Measurements from ENCODE around the gene PDE4C. TPM values are rescaled to one million over a fixed set of nuclear protein-coding genes. Genes with fewer than 3 reads are reported as not detected.

Gene PDE4C
- total RNA-seq, 2 donors from 2014 or later: 0.27 to 1.6 TPM

GRCh38 chr19:18208098-18208951, 17.9 kb downstream of the PDE4C start:
- Histone ChIP-seq H3K27ac (no peak overlapping the region), H3K27me3 (replicated peaks; ENCODE audit: insufficient read depth) (no peaks in the 10 kb centered on the region), H3K4me1 (replicated peaks) (no peaks in the 10 kb centered on the region), H3K36me3 (no peaks in the 10 kb centered on the region), H3K9me3 (no peaks in the 10 kb centered on the region), H3K4me3 (no peak overlapping the region)
- 15% methylated on average over 30 of the region's 32 CpGs for WGBS
- TF ChIP-seq CTCF (IDR thresholded peaks at IDR 0.05) (peak; percentile 15 to 48 (median 26)), POLR2A (IDR thresholded peaks at IDR 0.05) (no peak)
- no peak for DNase-seq (ENCODE audit: low spot score)
- intact Hi-C loops (cut with DNase I): loop anchor here (2.0 to 10.0 kb wide), 2 partner anchors 40 to 206 kb away; partner anchors contain the start of gene SSBP4

GRCh38 chr19:18206018-18206417, 20.2 kb downstream of the PDE4C start:
- no peak for DNase-seq (ENCODE audit: low spot score)
- H3K9me3 ChIP-seq: no peaks in the 10 kb centered on the region
- H3K36me3 ChIP-seq: no peaks in the 10 kb centered on the region
- 94% methylated on average over 12 of the region's 12 CpGs for WGBS
- H3K4me3 ChIP-seq: no peak overlapping the region
- no peak for TF ChIP-seq POLR2AphosphoS5 (IDR thresholded peaks at IDR 0.05)
- TF ChIP-seq CTCF (IDR thresholded peaks at IDR 0.05): no peak
- no peak for TF ChIP-seq POLR2A (IDR thresholded peaks at IDR 0.05)
- H3K27me3 ChIP-seq (replicated peaks; ENCODE audit: insufficient read depth): no peaks in the 10 kb centered on the region
- H3K4me1 ChIP-seq (replicated peaks): peaks cover 5% of the 10 kb centered on the region
- H3K27ac ChIP-seq: peak overlapping the region in 1 of 2 donors; percentile 95
- intact Hi-C loops (cut with DNase I): loop anchor here (10.0 kb wide), 1 partner anchor 209 kb away; the partner anchor contains the start of gene SSBP4

- peaks cover 5% of the 10 kb centered on the region for H3K4me1 ChIP-seq (replicated peaks)
- H3K4me3 ChIP-seq: peak overlapping the region; percentile 40 to 49
- DNase-seq (ENCODE audit: low spot score): peak; percentile 67
- peak overlapping the region; percentile 95 to 96 for H3K27ac ChIP-seq
- no peaks in the 10 kb centered on the region for H3K27me3 ChIP-seq (replicated peaks; ENCODE audit: insufficient read depth)
- 22% methylated on average over 36 of the region's 36 CpGs for WGBS
- H3K36me3 ChIP-seq: no peaks in the 10 kb centered on the region
- TF ChIP-seq POLR2A (IDR thresholded peaks at IDR 0.05) (peak; percentile 62), CTCF (IDR thresholded peaks at IDR 0.05) (no peak), POLR2AphosphoS5 (IDR thresholded peaks at IDR 0.05) (peak; percentile 73)
- H3K9me3 ChIP-seq: no peaks in the 10 kb centered on the region
- intact Hi-C loops (cut with DNase I): loop anchor here (10.0 kb wide), 1 partner anchor 209 kb away; the partner anchor contains the start of gene SSBP4
These were observed 20.9 kb downstream of the PDE4C start for GRCh38 chr19:18205200-18205892.

- H3K36me3 ChIP-seq: no peaks in the 10 kb centered on the region
- intact Hi-C loops (cut with DNase I): loop anchor here (5.0 to 10.0 kb wide), 2 partner anchors 118 to 210 kb away; partner anchors contain the start of genes LSM4 and SSBP4
- no peaks in the 10 kb centered on the region for H3K27me3 ChIP-seq (replicated peaks; ENCODE audit: insufficient read depth)
- no peak for TF ChIP-seq POLR2AphosphoS5 (IDR thresholded peaks at IDR 0.05)
- no peak for TF ChIP-seq CTCF (IDR thresholded peaks at IDR 0.05)
- no peak for TF ChIP-seq POLR2A (IDR thresholded peaks at IDR 0.05)
- DNase-seq (ENCODE audit: low spot score): no peak
- peaks cover 5% of the 10 kb centered on the region for H3K4me1 ChIP-seq (replicated peaks)
- peak overlapping the region; percentile 95 to 96 for H3K27ac ChIP-seq
- 1% methylated on average over 22 of the region's 22 CpGs for WGBS
- H3K9me3 ChIP-seq: no peaks in the 10 kb centered on the region
- H3K4me3 ChIP-seq: peak overlapping the region; percentile 40 to 49
These were observed 21.6 kb downstream of the PDE4C start for GRCh38 chr19:18204394-18205199.

Measured in prostate gland (tissue), 2 donors.